DOHH2 (cell line): ENCODE measurements around the gene GALNT18.

Experiments used
- H3F3A ChIP-seq: fragments of 200-600 bp; sonication (generic), shearing (Covaris generic); 2 replicates; pipeline ENCODE4 v1.6.0; 2016; ENCODE audit warnings: antibody characterized with exemption, mild to moderate bottlenecking; ENCODE audit not compliant: control insufficient read depth, insufficient read depth
- H3K27ac ChIP-seq: fragments of 200-600 bp; sonication (generic); 2 replicates; pipeline ENCODE4 v1.5.1; 2014; ENCODE audit warnings: low read depth, mild to moderate bottlenecking, low read length, moderate library complexity
- H3K27me3 ChIP-seq: fragments of 200-600 bp; sonication (generic); 2 replicates; pipeline ENCODE4 v1.6.1; 2014; ENCODE audit warnings: mild to moderate bottlenecking, low read length, mixed read lengths; ENCODE audit not compliant: control insufficient read depth
- H3K36me3 ChIP-seq: fragments of 200-600 bp; sonication (generic); 2 replicates; pipeline ENCODE4 v1.6.1; 2014; ENCODE audit warnings: mild to moderate bottlenecking, low read length, moderate library complexity, mixed read lengths; ENCODE audit not compliant: control insufficient read depth
- H3K4me1 ChIP-seq: fragments of 200-600 bp; sonication (generic); 2 replicates; pipeline ENCODE4 v1.6.1; 2014; ENCODE audit warnings: mild to moderate bottlenecking, low read length, mixed read lengths; ENCODE audit not compliant: control insufficient read depth
- H3K4me2 ChIP-seq: fragments of 200-600 bp; sonication (generic); 2 replicates; pipeline ENCODE4 v1.6.0; 2014; ENCODE audit warnings: mild to moderate bottlenecking, low read length, moderate library complexity
- H3K4me3 ChIP-seq: fragments of 200-600 bp; sonication (generic); 2 replicates; pipeline ENCODE4 v1.5.1; 2014; ENCODE audit warnings: mild to moderate bottlenecking, low read length, mixed read lengths
- H3K79me2 ChIP-seq: fragments of 200-600 bp; sonication (generic); 2 replicates; pipeline ENCODE4 v1.6.1; 2014; ENCODE audit warnings: mild to moderate bottlenecking, low read length, mixed read lengths; ENCODE audit not compliant: control insufficient read depth
- H3K9me2 ChIP-seq: fragments of 200-600 bp; sonication (generic); replicated peaks from 2 replicates; pipeline ENCODE4 v1.6.1; 2014; ENCODE audit warnings: mild to moderate bottlenecking, low read length, mixed read lengths; ENCODE audit not compliant: control insufficient read depth
- H3K9me3 ChIP-seq: fragments of 200-600 bp; sonication (generic); 2 replicates; pipeline ENCODE4 v1.6.1; 2014; ENCODE audit warnings: antibody characterized with exemption, low read length, mixed read lengths; ENCODE audit not compliant: control insufficient read depth, insufficient read depth
- H4K20me1 ChIP-seq: fragments of 200-600 bp; sonication (generic); 2 replicates; pipeline ENCODE4 v1.6.0; 2014; ENCODE audit warnings: low read depth, mild to moderate bottlenecking, antibody characterized with exemption, low read length, moderate library complexity; ENCODE audit not compliant: control insufficient read depth, insufficient read depth
- CTCF ChIP-seq: fragments of 200-600 bp; sonication (generic); IDR thresholded peaks from one replicate; pipeline ENCODE4 v1.5.1; 2014; ENCODE audit warnings: antibody characterized with exemption, mild to moderate bottlenecking, low read depth, low read length; ENCODE audit not compliant: poor library complexity, severe bottlenecking
- EZH2phosphoT487 ChIP-seq: fragments of 200-600 bp; sonication (generic); IDR thresholded peaks from 2 replicates; pipeline ENCODE4 v1.6.1; 2017; ENCODE audit warnings: borderline replicate concordance, mild to moderate bottlenecking, antibody characterized with exemption, low read length, moderate library complexity, mixed read lengths

The GALNT18 gene

DNA sequence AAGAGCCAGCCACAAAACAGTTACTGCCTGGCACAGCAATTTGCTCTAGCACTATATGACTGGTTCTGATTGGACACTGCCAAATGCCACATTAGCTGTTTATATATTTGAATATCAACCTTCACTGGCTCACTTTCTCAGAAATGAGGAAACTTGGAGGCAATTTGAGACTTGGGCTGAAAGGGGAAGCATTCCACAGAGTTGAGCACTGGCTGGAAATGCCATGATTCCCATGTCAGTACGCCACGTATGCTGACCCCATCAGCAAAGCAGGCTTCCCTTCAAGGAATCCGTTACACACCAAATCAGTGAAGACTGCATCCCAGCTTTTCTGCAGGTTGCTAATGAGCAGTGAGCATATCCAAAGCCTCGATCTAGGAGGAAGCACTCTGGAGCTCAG, 34.7 kb downstream of the GALNT18 start:
- no peaks in the 10 kb centered on the region for H3K79me2 ChIP-seq
- no peaks in the 10 kb centered on the region for H3K36me3 ChIP-seq
- no peak overlapping the region for H3K27ac ChIP-seq
- H3K9me3 ChIP-seq = no peaks in the 10 kb centered on the region
- H3F3A ChIP-seq = no peaks in the 10 kb centered on the region
- H3K9me2 ChIP-seq = no peaks in the 10 kb centered on the region
- H3K27me3 ChIP-seq = peaks cover 2% of the 10 kb centered on the region; the same call in 1 of the 2 replicates
- TF ChIP-seq EZH2phosphoT487 (no peak), CTCF (no peak)
- H3K4me3 ChIP-seq = no peak overlapping the region
- no peaks in the 10 kb centered on the region for H3K4me1 ChIP-seq
- no peak overlapping the region for H3K4me2 ChIP-seq
- no peaks in the 10 kb centered on the region for H4K20me1 ChIP-seq

DNA sequence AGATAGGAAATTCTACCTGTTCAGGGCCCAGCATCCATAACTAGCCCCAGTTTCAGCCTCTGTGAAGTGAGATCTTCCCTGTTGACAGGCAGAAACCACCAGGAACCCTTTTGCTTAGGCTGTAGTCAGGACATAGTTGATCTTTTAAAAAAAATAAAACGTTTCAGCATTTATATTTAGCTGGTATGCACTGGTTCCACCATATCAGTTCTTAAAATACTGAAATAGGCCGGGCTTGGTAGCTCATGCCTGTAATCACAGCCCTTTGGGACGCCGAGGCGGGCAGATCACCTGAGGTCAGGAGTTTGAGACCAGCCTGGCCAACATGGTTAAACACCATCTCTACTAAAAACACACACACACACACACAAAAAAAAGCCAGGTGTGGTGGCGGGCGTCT, 35.3 kb downstream of the GALNT18 start:
- H3K4me1 ChIP-seq = no peaks in the 10 kb centered on the region
- peaks cover 4% of the 10 kb centered on the region; the same call in 1 of the 2 replicates for H3K27me3 ChIP-seq
- no peak overlapping the region for H3K4me2 ChIP-seq
- H3K4me3 ChIP-seq = no peak overlapping the region
- no peaks in the 10 kb centered on the region for H3K9me3 ChIP-seq
- H3K36me3 ChIP-seq = no peaks in the 10 kb centered on the region
- H3F3A ChIP-seq = no peaks in the 10 kb centered on the region
- no peaks in the 10 kb centered on the region for H3K9me2 ChIP-seq
- no peaks in the 10 kb centered on the region for H4K20me1 ChIP-seq
- no peak overlapping the region for H3K27ac ChIP-seq
- no peak for TF ChIP-seq CTCF
- no peak for TF ChIP-seq EZH2phosphoT487
- H3K79me2 ChIP-seq = no peaks in the 10 kb centered on the region

DNA sequence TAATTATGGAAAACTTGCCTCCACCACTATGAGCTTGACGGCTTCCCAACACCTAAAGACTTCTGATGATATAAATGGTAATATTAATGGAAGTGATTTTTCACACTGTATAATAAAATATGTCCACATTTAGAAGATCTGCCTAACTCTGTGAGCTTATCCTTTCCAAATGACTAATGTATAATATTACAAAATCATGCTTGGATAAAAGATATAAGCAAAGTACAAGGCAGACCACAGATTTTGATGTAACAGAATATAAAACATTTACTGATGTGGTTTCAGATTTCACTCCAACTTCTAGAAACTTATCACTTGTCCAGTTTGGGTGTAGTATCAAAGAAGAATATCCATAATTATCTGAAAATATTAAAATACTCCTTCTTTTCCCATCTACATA, 36.9 kb downstream of the GALNT18 start:
- peaks cover 4% of the 10 kb centered on the region; the same call in 1 of the 2 replicates for H3K27me3 ChIP-seq
- H3K4me3 ChIP-seq = no peak overlapping the region
- H3K79me2 ChIP-seq = no peaks in the 10 kb centered on the region
- H3K4me1 ChIP-seq = no peaks in the 10 kb centered on the region
- no peaks in the 10 kb centered on the region for H3K36me3 ChIP-seq
- no peaks in the 10 kb centered on the region for H3K9me2 ChIP-seq
- H3K4me2 ChIP-seq = no peak overlapping the region
- no peaks in the 10 kb centered on the region for H3F3A ChIP-seq
- H3K9me3 ChIP-seq = no peaks in the 10 kb centered on the region
- no peaks in the 10 kb centered on the region for H4K20me1 ChIP-seq
- no peak for TF ChIP-seq CTCF
- no peak for TF ChIP-seq EZH2phosphoT487
- no peak overlapping the region for H3K27ac ChIP-seq

GRCh38 chr11:11584530-11584810, 37.3 kb downstream of the GALNT18 start:
- H3K4me2 ChIP-seq = no peak overlapping the region
- no peak for TF ChIP-seq CTCF
- TF ChIP-seq EZH2phosphoT487 = no peak
- no peak overlapping the region for H3K4me3 ChIP-seq
- no peaks in the 10 kb centered on the region for H4K20me1 ChIP-seq
- H3K36me3 ChIP-seq = no peaks in the 10 kb centered on the region
- no peaks in the 10 kb centered on the region for H3F3A ChIP-seq
- no peaks in the 10 kb centered on the region for H3K4me1 ChIP-seq
- H3K27me3 ChIP-seq = peaks cover 4% of the 10 kb centered on the region; the same call in 1 of the 2 replicates
- H3K9me3 ChIP-seq = no peaks in the 10 kb centered on the region
- H3K79me2 ChIP-seq = no peaks in the 10 kb centered on the region
- no peak overlapping the region for H3K27ac ChIP-seq
- no peaks in the 10 kb centered on the region for H3K9me2 ChIP-seq
